ENCODE data around the gene MTARC2. TPM values are rescaled to one million over a fixed set of nuclear protein-coding genes. Genes with fewer than 3 reads are reported as not detected.

The MTARC2 gene
- total and polyA plus RNA-seq, 2 of the 13 experiments (the other 11 are each of a cell fraction or from before 2014, with no cell fraction given) = 8.5 to 10.1 TPM

- no peak for TF ChIP-seq MLXIP (CRISPR knock-in tag; IDR thresholded peaks at IDR 0.05; ENCODE audit: borderline replicate concordance)
- no peak for TF ChIP-seq NR0B2 (CRISPR knock-in tag; IDR thresholded peaks at IDR 0.05)
- no peak for TF ChIP-seq ZNF530 (CRISPR knock-in tag; IDR thresholded peaks at IDR 0.05; ENCODE audit: low read depth)
- no peak for TF ChIP-seq ZNF124 (CRISPR knock-in tag; IDR thresholded peaks at IDR 0.05)
- TF ChIP-seq RORA (CRISPR knock-in tag; IDR thresholded peaks at IDR 0.05) = no peak
- TF ChIP-seq HNF4A (CRISPR knock-in tag; IDR thresholded peaks at IDR 0.05) = peak; percentile 66; the same call in 1 of the 2 replicates
- TF ChIP-seq THRA (CRISPR knock-in tag; IDR thresholded peaks at IDR 0.05; ENCODE audit: borderline replicate concordance) = peak; percentile 80; the same call in 1 of the 2 replicates
- peak; percentile 39; the same call in 1 of the 2 replicates for TF ChIP-seq HNF4G (IDR thresholded peaks at IDR 0.05; ENCODE audit: borderline replicate concordance, low read depth, low read length)
- no peak for TF ChIP-seq HNF4G (CRISPR knock-in tag; IDR thresholded peaks at IDR 0.05; ENCODE audit: borderline replicate concordance, low read depth)
- no peak for TF ChIP-seq ZNF775 (CRISPR knock-in tag; IDR thresholded peaks at IDR 0.05; ENCODE audit: borderline replicate concordance)
- no peak for TF ChIP-seq ZNF749 (CRISPR knock-in tag; IDR thresholded peaks at IDR 0.05; ENCODE audit: borderline replicate concordance)
- no peak for TF ChIP-seq BATF2 (CRISPR knock-in tag; IDR thresholded peaks at IDR 0.05)
- peak; percentile 77 for TF ChIP-seq CEBPG (CRISPR knock-in tag; IDR thresholded peaks at IDR 0.05)
- TF ChIP-seq ZNF281 (CRISPR knock-in tag; IDR thresholded peaks at IDR 0.05; ENCODE audit: borderline replicate concordance) = peak; percentile 54; the same call in 1 of the 2 replicates
- no peak for TF ChIP-seq ZNF543 (CRISPR knock-in tag; IDR thresholded peaks at IDR 0.05)
- no peak for TF ChIP-seq BCLAF1 (IDR thresholded peaks at IDR 0.05)
- TF ChIP-seq REPIN1 (CRISPR knock-in tag; IDR thresholded peaks at IDR 0.05; ENCODE audit: borderline replicate concordance, low read depth) = peak; percentile 40; the same call in 1 of the 2 replicates
- no peak for TF ChIP-seq SNAI1 (CRISPR knock-in tag; IDR thresholded peaks at IDR 0.05; ENCODE audit: borderline replicate concordance)
Measured at GRCh38 chr1:220698607-220699016, 49.5 kb upstream of the MTARC2 start (continued).

Measured in HepG2 (cell line).